Measurements from ENCODE around the gene PRSS50.

The PRSS50 gene

GRCh38 chr3:46725621-46726314 lies 8.1 kb upstream of the PRSS50 start:
- no peak for DNase-seq

- DNase-seq = no peak
These were observed 6.8 kb upstream of the PRSS50 start for GRCh38 chr3:46724424-46724823.

- no peak for DNase-seq
These were observed 4.8 kb upstream of the PRSS50 start for GRCh38 chr3:46722443-46722842.

- DNase-seq = no peak
These were observed 3.3 kb upstream of the PRSS50 start for GRCh38 chr3:46721009-46721408.

GRCh38 chr3:46719735-46720271 lies 2.1 kb upstream of the PRSS50 start:
- no peak for DNase-seq

GRCh38 chr3:46719044-46719565 lies 1.4 kb upstream of the PRSS50 start:
- DNase-seq = no peak

GRCh38 chr3:46716461-46717441 lies 918 bp downstream of the PRSS50 start:
- DNase-seq = no peak

- DNase-seq = no peak
These were observed 2.0 kb downstream of the PRSS50 start for GRCh38 chr3:46715507-46716175.

GRCh38 chr3:46714728-46715506 lies 2.8 kb downstream of the PRSS50 start:
- DNase-seq = no peak

GRCh38 chr3:46713898-46714552 lies 3.6 kb downstream of the PRSS50 start:
- DNase-seq = no peak

GRCh38 chr3:46713050-46713897 lies 4.4 kb downstream of the PRSS50 start:
- DNase-seq = no peak

- no peak for DNase-seq
These were observed 5.2 kb downstream of the PRSS50 start for GRCh38 chr3:46712191-46713049.

- no peak for DNase-seq
These were observed 5.9 kb downstream of the PRSS50 start for GRCh38 chr3:46711760-46712159.

GRCh38 chr3:46711305-46711704 lies 6.4 kb downstream of the PRSS50 start:
- DNase-seq = no peak

GRCh38 chr3:46710671-46711295 lies 6.9 kb downstream of the PRSS50 start:
- no peak for DNase-seq

- no peak for DNase-seq
These were observed 7.4 kb downstream of the PRSS50 start for GRCh38 chr3:46710229-46710628.

GRCh38 chr3:46709721-46710120 lies 7.9 kb downstream of the PRSS50 start:
- DNase-seq = no peak

- DNase-seq = no peak
These were observed 8.5 kb downstream of the PRSS50 start for GRCh38 chr3:46709157-46709654.
